PC-9 (cell line): ENCODE results near the gene INKA1. TPM values are rescaled to one million over a fixed set of nuclear protein-coding genes. Genes with fewer than 3 reads are reported as not detected.

Experiments used
- BruUV-seq: library from RNA; stranded (reverse); fragments of 400-500 nt; replicated peaks from 2 replicates; lab custom pipeline; 2021; lab: Mats Ljungman, UMichigan
- CTCF ChIA-PET: fragments of 300-600 bp; sonication (Branson Sonifier 250); formaldehyde crosslinking; loops from one replicate; lab custom pipeline; 2022; ENCODE audit warnings: antibody characterized with exemption; lab: Charles Lee
- POLR2A ChIA-PET: fragments of 300-600 bp; sonication (Branson Sonifier 250); formaldehyde crosslinking; loops from one replicate; lab custom pipeline; 2022; ENCODE audit warnings: antibody characterized with exemption; ENCODE audit not compliant: unreplicated experiment; lab: Charles Lee
- DNase-seq, 2 experiments: peaks; one replicate each; pipeline versions ENCODE4 v3.0.0 to v3.0.0-alpha.2; 2015 to 2022; ENCODE audit warnings: mixed read lengths in 1 of 2
- H2AFZ ChIP-seq: fragments of 200-600 bp; sonication (generic); 2 replicates; pipeline ENCODE4 v1.8.1; 2017; ENCODE audit warnings: antibody characterized with exemption
- H3F3A ChIP-seq: fragments of 200-600 bp; sonication (generic); 2 replicates; pipeline ENCODE4 v1.8.1; 2017; ENCODE audit warnings: antibody characterized with exemption, mild to moderate bottlenecking, low read depth; ENCODE audit not compliant: insufficient read depth
- H3K27ac ChIP-seq: fragments of 200-600 bp; sonication (generic); 2 replicates; pipeline ENCODE4 v1.6.1; 2016; ENCODE audit warnings: mixed run types
- H3K27me3 ChIP-seq: fragments of 200-600 bp; sonication (generic); 2 replicates; pipeline ENCODE4 v1.6.1; 2016; ENCODE audit warnings: low read depth, mixed run types; ENCODE audit not compliant: insufficient read depth
- H3K36me3 ChIP-seq: fragments of 200-600 bp; sonication (generic); 2 replicates; pipeline ENCODE4 v1.6.1; 2016; ENCODE audit warnings: low read depth, mixed run types
- H3K4me1 ChIP-seq: fragments of 200-600 bp; sonication (generic); replicated peaks from 2 replicates; pipeline ENCODE4 v1.6.1; 2016; ENCODE audit warnings: mixed run types; ENCODE audit not compliant: insufficient read depth
- H3K4me2 ChIP-seq: fragments of 200-600 bp; sonication (generic); 2 replicates; pipeline ENCODE4 v1.6.1; 2017; ENCODE audit warnings: mixed run types
- H3K4me3 ChIP-seq: fragments of 200-600 bp; sonication (generic); 2 replicates; pipeline ENCODE4 v1.6.1; 2016; ENCODE audit warnings: mixed run types
- H3K79me2 ChIP-seq: fragments of 200-600 bp; sonication (generic); 2 replicates; pipeline ENCODE4 v1.6.1; 2017; ENCODE audit warnings: low read depth, mixed run types
- H3K9me2 ChIP-seq: fragments of 200-600 bp; sonication (generic); 2 replicates; pipeline ENCODE4 v1.8.1; 2017; ENCODE audit warnings: mild to moderate bottlenecking; ENCODE audit not compliant: insufficient read depth
- H3K9me3 ChIP-seq: fragments of 200-600 bp; sonication (generic); 2 replicates; pipeline ENCODE4 v1.8.1; 2016; ENCODE audit warnings: low read depth; ENCODE audit not compliant: insufficient read depth
- H4K20me1 ChIP-seq: fragments of 200-600 bp; sonication (generic); 2 replicates; pipeline ENCODE4 v1.8.1; 2017; ENCODE audit not compliant: insufficient read depth
- CTCF ChIP-seq: fragments of 200-600 bp; sonication (generic); conservative IDR thresholded peaks from 2 replicates; pipeline ENCODE4 v1.6.1; 2017; ENCODE audit warnings: mixed run types, antibody characterized with exemption, mild to moderate bottlenecking, moderate library complexity
- EZH2 ChIP-seq: fragments of 200-600 bp; sonication (generic); IDR thresholded peaks from 2 replicates; pipeline ENCODE4 v1.8.0; 2017; ENCODE audit warnings: antibody characterized with exemption, low read depth
- intact Hi-C: fragments of 100-400 bp; cut with micrococcal nuclease; formaldehyde crosslinking; loops from one replicate; pipeline ENCODE4 v1.10.0; 2022; ENCODE audit not compliant: unreplicated experiment
- total RNA-seq: library from RNA; stranded (reverse); gene quantifications from 2 replicates; pipeline ENCODE4 v1.2.3, GENCODE V29; 2021

Gene INKA1
- total RNA-seq, 1 experiment from 2014 or later: not detected

- no TSS peak for BruUV-seq
- no peak for TF ChIP-seq CTCF
- TF ChIP-seq EZH2: no peak
- no peaks in the 10 kb centered on the region for H3K4me1 ChIP-seq
- no peak overlapping the region for H2AFZ ChIP-seq
- no peak for DNase-seq
- no peaks in the 10 kb centered on the region for H4K20me1 ChIP-seq
- no peaks in the 10 kb centered on the region for H3K36me3 ChIP-seq
- no peak overlapping the region for H3K4me2 ChIP-seq
- H3K27me3 ChIP-seq: no peaks in the 10 kb centered on the region
- no peak overlapping the region for H3K4me3 ChIP-seq
- ChIA-PET POLR2A (no interaction called here), CTCF (no interaction called here)
- H3K27ac ChIP-seq: no peak overlapping the region
- H3K9me3 ChIP-seq: no peaks in the 10 kb centered on the region
- intact Hi-C loops: no loop called here
- no peaks in the 10 kb centered on the region for H3K9me2 ChIP-seq
- H3K79me2 ChIP-seq: no peaks in the 10 kb centered on the region
- no peaks in the 10 kb centered on the region for H3F3A ChIP-seq
Measured at GRCh38 chr3:49792371-49793150, 10.5 kb upstream of the INKA1 start.

- Histone ChIP-seq H2AFZ (no peak overlapping the region), H3K4me3 (no peak overlapping the region), H3K27ac (no peak overlapping the region), H3K27me3 (no peaks in the 10 kb centered on the region), H3K4me1 (no peaks in the 10 kb centered on the region), H3K79me2 (no peaks in the 10 kb centered on the region), H4K20me1 (no peaks in the 10 kb centered on the region), H3K9me2 (no peaks in the 10 kb centered on the region), H3K4me2 (no peak overlapping the region), H3K36me3 (no peaks in the 10 kb centered on the region), H3K9me3 (no peaks in the 10 kb centered on the region), H3F3A (no peaks in the 10 kb centered on the region)
- no peak for DNase-seq
- POLR2A ChIA-PET: no interaction called here
- CTCF ChIA-PET: no interaction called here
- intact Hi-C loops: no loop called here
- TF ChIP-seq EZH2 (no peak), CTCF (no peak)
- no TSS peak for BruUV-seq
Measured at GRCh38 chr3:49793486-49794085, 9.5 kb upstream of the INKA1 start.

- Histone ChIP-seq H3K4me2 (no peak overlapping the region), H3K4me1 (peaks cover 4% of the 10 kb centered on the region; the same call in 1 of the 2 replicates), H3K79me2 (no peaks in the 10 kb centered on the region), H3K9me3 (no peaks in the 10 kb centered on the region), H3K27ac (no peak overlapping the region), H3K9me2 (no peaks in the 10 kb centered on the region), H3K36me3 (no peaks in the 10 kb centered on the region), H2AFZ (no peak overlapping the region), H3K4me3 (no peak overlapping the region), H3K27me3 (no peaks in the 10 kb centered on the region), H3F3A (no peaks in the 10 kb centered on the region), H4K20me1 (no peaks in the 10 kb centered on the region)
- POLR2A ChIA-PET: no interaction called here
- no peak for TF ChIP-seq EZH2
- no peak for TF ChIP-seq CTCF
- CTCF ChIA-PET: no interaction called here
- intact Hi-C loops: no loop called here
- BruUV-seq: no TSS peak
- DNase-seq: no peak
Measured at GRCh38 chr3:49794431-49794830, 8.6 kb upstream of the INKA1 start.
